VCaP (cell line): ENCODE data around the gene CNOT9.
A peak's percentile ranks its signal among the peaks of the same experiment; 100 is the strongest.
"Not testable (repeated sequence)": the region's sequence is repeated elsewhere in the genome, so short reads cannot be mapped to it uniquely, and the experiment has no call there.

Experiments
- H3K27ac ChIP-seq: fragments of 450-650 bp; 2 replicates; pipeline ENCODE4 v1.5.1; 2017
- CTCF ChIP-seq: fragments of 450-650 bp; conservative IDR thresholded peaks from 2 replicates; pipeline ENCODE4 v1.5.1; 2017; ENCODE audit warnings: mild to moderate bottlenecking, moderate library complexity

CNOT9 gene

GRCh38 chr2:218568190-218569037 lies at the start of gene CNOT9, which contains the start of gene USP37:
CNOT9 (plus strand) TSS chr2:218568839; CDS start chr2:218568955, 116 bp downstream.
USP37 (minus strand) TSS chr2:218568351; CDS start chr2:218558653, 9,698 bp downstream.
- H3K27ac ChIP-seq, result peak within 1 kb of the TSS; percentile 86
- TF ChIP-seq CTCF, result no peak

GRCh38 chr2:218518876-218519275 lies 49.8 kb upstream of the CNOT9 start:
- TF ChIP-seq CTCF, result no peak
- H3K27ac ChIP-seq, result no peak overlapping the region

GRCh38 chr2:218523651-218524050 lies 45.0 kb upstream of the CNOT9 start:
- no peak for TF ChIP-seq CTCF
- no peak overlapping the region for H3K27ac ChIP-seq

- not testable (repeated sequence) for H3K27ac ChIP-seq
These were observed 40.2 kb upstream of the CNOT9 start for GRCh38 chr2:218528409-218528808.

- no peak overlapping the region for H3K27ac ChIP-seq
- TF ChIP-seq CTCF, result no peak
These were observed 38.6 kb upstream of the CNOT9 start for GRCh38 chr2:218529990-218530389.

GRCh38 chr2:218536804-218537494 lies 31.7 kb upstream of the CNOT9 start:
- H3K27ac ChIP-seq, result no peak overlapping the region
- TF ChIP-seq CTCF, result no peak

GRCh38 chr2:218540015-218540414 lies 28.6 kb upstream of the CNOT9 start:
- no peak for TF ChIP-seq CTCF
- no peak overlapping the region for H3K27ac ChIP-seq
